HepG2 (cell line): ENCODE results near the gene NCLN.

Experiments used
- ATF7 ChIP-seq, 2 experiments: fragments of 450-650 bp in 1 of 2; sonication (generic) in 1 of 2; formaldehyde crosslinking in 1 of 2; IDR thresholded peaks; 2 replicates each; pipeline versions ENCODE4 v1.4.0 to v1.6.1; 2016 to 2020; ENCODE audit warnings: antibody characterized with exemption in 1 of 2, mild to moderate bottlenecking in 1 of 2, missing genetic modification reagents in 1 of 2
- EZH2 ChIP-seq: conservative IDR thresholded peaks from 2 replicates; pipeline ENCODE4 v1.6.1; 2012; ENCODE audit warnings: mild to moderate bottlenecking, low read depth, low read length, moderate library complexity
- POLR2A ChIP-seq, 2 experiments: IDR thresholded peaks; 2 replicates each; pipeline ENCODE4 v1.6.1; 2011; ENCODE audit warnings: low read depth in 2 of 2, low read length in 2 of 2, mild to moderate bottlenecking in 1 of 2, moderate library complexity in 1 of 2; ENCODE audit not compliant: insufficient read depth in 1 of 2
- SCMH1 ChIP-seq: sonication (generic); formaldehyde crosslinking; IDR thresholded peaks from 2 replicates; pipeline ENCODE4 v1.9.0; 2021; ENCODE audit warnings: missing genetic modification reagents, mild to moderate bottlenecking, borderline replicate concordance
- ZBTB42 ChIP-seq: sonication (generic); formaldehyde crosslinking; IDR thresholded peaks from 2 replicates; pipeline ENCODE4 v1.5.0; 2020; ENCODE audit warnings: mild to moderate bottlenecking, missing genetic modification reagents
- ZKSCAN8 ChIP-seq: IDR thresholded peaks from 2 replicates; pipeline ENCODE4 v1.6.1; 2016; ENCODE audit warnings: borderline replicate concordance, missing genetic modification reagents, missing compliant biosample characterization
- ZNF331 ChIP-seq: sonication (generic); formaldehyde crosslinking; IDR thresholded peaks from 2 replicates; pipeline ENCODE4 v1.4.0; 2020; ENCODE audit warnings: missing genetic modification reagents
- TF ChIP-seq, protein P1 (sequence below): sonication (generic); formaldehyde crosslinking; IDR thresholded peaks from 2 replicates; pipeline ENCODE4 v1.4.0; 2020; ENCODE audit warnings: missing genetic modification reagents

DNA sequence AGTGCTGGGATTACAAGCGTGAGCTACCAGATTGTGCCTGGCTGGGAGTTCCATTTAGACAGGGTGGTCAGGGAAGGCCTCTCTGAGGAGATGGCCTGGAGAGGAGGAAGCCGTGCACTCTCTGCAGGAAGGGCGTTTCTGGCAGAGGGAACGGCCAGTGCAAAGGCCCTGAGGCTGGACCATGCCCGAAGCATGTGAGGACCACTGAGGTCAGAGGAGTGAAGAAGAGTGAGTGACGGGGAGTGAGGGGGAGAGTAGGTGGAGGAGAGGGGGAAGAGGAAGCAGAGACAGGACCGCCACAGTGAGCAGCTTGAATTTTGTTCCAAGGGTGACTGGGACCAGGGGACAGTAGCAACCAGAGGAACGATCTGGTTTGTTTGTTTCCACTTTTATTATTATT, 71.3 kb downstream of the NCLN start:
- no peak for TF ChIP-seq SCMH1 (CRISPR knock-in tag)
- no peak for TF ChIP-seq ZKSCAN8 (CRISPR knock-in tag)
- no peak for TF ChIP-seq EZH2
- no peak for TF ChIP-seq ATF7 (IDR thresholded peaks at IDR 0.05)
- TF ChIP-seq ATF7 (CRISPR knock-in tag; IDR thresholded peaks at IDR 0.05): no peak
- TF ChIP-seq, protein P1, sequence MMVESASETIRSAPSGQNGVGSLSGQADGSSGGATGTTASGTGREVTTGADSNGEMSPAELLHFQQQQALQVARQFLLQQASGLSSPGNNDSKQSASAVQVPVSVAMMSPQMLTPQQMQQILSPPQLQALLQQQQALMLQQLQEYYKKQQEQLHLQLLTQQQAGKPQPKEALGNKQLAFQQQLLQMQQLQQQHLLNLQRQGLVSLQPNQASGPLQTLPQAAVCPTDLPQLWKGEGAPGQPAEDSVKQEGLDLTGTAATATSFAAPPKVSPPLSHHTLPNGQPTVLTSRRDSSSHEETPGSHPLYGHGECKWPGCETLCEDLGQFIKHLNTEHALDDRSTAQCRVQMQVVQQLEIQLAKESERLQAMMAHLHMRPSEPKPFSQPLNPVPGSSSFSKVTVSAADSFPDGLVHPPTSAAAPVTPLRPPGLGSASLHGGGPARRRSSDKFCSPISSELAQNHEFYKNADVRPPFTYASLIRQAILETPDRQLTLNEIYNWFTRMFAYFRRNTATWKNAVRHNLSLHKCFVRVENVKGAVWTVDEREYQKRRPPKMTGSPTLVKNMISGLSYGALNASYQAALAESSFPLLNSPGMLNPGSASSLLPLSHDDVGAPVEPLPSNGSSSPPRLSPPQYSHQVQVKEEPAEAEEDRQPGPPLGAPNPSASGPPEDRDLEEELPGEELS (CRISPR knock-in tag): no peak
- no peak for TF ChIP-seq ZNF331
- TF ChIP-seq POLR2A (IDR thresholded peaks at IDR 0.05; ENCODE audit: insufficient read depth in 1 of 2, low read depth in 2 of 2, low read length in 2 of 2): no peak
- no peak for TF ChIP-seq ZBTB42 (CRISPR knock-in tag)
